ENCODE results near the gene TSPAN5.

The TSPAN5 gene

DNA sequence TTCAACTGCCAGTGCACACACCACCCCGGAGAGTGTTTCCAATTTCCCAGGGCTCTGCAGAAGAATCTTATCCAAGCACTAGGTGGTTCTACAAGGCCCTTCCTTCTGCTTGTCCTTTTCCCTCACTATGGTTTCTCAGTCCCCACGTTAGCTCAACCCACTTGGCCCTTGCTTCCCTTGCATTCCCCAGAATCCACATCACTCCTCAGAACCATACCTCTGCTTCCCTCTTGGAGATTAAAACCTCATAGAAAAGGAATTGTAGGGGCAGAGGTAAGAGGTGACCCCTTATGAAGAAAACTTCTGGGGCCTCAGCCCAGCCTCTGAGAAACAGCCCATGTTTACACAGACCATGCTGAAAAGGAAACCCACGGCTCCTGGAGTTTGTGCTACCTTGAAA, 42.4 kb downstream of the TSPAN5 start:
- DNase-seq: no peak

GRCh38 chr4:98614662-98615061, 43.7 kb downstream of the TSPAN5 start:
- DNase-seq: no peak

DNA sequence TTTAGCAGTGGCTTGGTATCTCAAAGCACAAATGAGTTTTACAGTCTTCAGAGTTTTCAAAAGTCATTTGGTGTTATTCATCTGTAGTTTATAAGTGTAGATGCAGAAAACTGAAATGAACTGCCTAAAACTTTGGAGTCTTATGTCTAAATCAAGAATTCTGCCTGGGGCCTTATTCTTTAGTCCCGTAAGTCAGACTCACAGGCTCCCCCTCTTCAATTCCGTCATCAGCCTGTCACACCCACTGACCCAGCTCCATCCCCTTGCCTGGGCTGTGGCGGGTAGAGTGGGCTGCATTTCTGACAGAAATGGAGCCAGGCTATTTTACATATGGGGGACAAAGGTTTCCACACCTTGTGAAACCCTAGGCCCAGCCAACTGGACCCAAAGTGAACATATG, 44.3 kb downstream of the TSPAN5 start:
- DNase-seq: no peak

DNA sequence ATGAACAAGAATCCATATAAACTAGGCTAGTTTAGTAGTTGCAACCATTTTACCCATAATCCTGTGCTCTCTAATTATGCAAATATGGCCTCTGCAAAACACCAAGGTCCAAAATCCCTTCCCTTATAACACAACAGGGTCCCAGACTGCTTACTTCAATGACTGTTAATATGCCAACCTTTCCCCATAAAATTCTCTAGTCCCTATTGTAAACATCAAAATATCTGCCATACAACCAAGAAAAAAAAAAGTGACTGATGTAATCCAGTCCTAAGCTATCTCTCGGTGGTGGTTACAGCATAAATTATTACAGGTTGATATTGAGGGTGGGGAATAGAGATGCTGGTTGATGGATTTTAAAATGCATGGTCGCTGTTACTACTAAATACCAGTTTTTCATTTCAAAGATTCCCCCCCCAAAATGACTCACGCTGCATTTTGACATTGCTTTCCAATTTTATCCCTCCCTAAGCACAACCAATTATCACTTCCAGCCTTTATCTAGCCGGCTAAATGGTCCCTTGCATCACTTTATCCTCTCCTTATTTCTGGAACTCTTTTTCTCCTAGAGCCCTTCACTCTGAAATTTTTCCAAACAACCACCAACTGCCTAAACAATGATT, 44.8 kb downstream of the TSPAN5 start:
- no peak for DNase-seq

- no peak for DNase-seq
These were observed 45.8 kb downstream of the TSPAN5 start for GRCh38 chr4:98612318-98613250.

DNA sequence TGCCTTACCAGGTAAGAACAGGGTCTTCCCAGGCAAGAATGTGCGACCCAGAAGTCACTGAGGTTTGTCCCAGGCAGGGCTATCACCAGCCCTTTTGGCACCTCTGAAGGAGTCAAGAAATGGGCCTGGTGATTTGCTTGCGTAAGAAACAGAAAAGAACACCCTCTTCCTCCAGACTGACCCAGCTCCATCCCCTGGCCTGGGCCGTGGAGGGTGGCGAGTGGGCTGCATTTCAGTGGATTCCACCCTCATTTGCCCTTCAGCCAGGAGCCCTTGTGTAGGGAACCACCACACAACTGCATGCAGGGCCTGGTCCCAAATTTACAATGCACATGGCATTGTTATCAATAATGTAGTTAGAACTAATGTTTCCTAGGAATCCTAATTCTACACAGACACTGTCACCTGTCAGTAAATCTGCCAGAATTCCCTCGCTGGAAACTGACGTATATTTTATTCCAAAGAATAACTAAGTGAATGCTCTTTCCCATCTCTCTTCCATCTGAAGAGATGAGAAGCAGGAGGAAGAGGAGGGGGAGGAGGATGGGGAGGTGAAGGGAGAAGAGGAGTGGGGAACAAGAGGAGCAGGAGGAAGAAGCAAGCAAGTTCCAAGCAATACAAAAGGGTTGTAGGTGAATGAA, 46.6 kb downstream of the TSPAN5 start:
- no peak for DNase-seq

DNA sequence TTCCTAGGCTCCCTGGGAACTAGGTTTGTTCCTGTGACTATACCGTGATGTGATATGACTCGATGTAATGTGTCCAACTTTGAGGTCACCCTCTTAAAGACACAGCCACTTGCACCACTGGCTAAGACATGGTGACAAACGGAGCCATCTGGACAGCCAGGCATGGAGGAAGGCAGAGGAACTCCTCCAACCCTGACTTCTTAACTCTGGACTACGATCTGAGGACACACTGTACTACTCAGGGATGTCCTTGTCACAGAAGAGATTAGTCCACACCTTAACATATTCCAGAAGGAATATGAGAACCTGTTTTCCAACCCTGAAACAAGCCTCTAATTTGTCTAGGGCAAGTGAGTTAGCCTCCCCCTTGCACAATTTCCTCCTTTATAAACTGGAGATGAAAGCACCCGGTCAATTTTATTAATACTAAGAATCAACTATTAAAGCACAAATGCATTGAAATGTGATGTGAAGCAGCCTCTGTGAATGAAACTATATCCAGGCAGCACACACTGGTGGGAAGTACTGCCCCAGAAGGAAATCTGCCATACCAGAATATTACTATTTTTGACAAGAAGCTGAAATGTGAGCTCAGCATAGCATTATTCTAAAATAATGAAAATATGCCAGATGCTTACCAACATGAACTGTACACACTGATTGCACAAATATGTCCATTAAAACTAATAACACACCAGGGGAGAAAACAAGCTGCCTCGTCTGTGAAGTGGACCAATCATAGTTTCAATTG, 47.3 kb downstream of the TSPAN5 start:
- DNase-seq: no peak

DNA sequence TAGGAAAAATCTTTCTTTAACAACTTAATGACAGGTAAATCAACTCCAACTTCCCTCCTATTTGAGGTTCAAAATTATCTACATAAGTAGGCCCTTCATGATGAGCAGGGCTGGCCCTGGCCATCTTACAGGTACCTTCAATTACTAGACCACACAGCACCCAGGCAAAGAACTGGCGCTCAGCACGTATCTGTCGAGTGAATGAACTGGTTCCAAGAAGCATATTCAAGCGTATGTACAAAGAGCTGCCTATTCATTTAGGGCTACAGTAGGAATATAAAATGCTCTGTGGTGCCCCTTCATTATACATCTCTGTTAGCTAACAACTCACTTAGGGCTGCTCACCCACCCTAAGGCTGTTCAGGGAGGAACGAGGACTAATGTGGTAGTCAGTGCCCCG, 48.0 kb downstream of the TSPAN5 start:
- DNase-seq: no peak

DNA sequence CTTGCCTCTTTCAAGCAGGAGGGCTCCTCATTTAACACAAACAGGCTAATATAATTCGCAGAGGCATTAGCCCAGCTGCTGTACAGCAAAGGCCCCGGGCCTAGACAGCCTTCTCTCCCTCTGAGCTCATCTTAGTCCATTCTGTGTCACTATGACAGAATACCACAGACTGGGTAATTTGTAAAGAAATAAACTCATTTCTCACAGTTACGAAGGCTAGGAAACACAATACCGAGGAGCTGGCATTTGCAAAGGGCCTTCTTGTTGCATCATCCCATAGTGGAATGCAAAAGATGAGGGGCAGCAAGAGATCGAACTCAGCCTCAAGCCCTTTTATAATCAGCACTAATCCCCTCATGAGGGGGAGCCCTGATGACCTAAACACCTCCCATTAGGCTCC, 48.5 kb downstream of the TSPAN5 start:
- no peak for DNase-seq

DNA sequence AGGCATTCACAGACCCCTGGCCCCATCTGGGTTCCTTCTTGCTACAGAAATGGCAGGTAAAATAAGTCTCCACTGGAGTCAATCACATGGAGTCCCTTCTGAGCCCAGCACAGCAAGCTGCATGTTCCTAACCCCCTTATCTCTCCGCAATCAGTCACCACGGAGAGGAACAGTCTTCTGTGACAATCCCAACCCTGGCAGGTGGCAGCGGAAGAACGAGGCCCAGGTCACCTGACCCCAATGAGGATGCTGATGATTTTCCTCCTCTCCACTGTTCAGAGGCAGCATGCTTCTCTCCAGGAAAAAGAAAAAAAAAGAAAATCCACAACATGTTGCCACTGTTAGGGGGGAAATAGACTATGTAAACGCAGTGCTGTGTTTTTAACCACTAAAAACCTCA, 50.1 kb downstream of the TSPAN5 start:
- no peak for DNase-seq

GRCh38 chr4:98606894-98607293, 51.5 kb downstream of the TSPAN5 start:
- no peak for DNase-seq

GRCh38 chr4:98605216-98605615, 53.2 kb downstream of the TSPAN5 start:
- DNase-seq: no peak

DNA sequence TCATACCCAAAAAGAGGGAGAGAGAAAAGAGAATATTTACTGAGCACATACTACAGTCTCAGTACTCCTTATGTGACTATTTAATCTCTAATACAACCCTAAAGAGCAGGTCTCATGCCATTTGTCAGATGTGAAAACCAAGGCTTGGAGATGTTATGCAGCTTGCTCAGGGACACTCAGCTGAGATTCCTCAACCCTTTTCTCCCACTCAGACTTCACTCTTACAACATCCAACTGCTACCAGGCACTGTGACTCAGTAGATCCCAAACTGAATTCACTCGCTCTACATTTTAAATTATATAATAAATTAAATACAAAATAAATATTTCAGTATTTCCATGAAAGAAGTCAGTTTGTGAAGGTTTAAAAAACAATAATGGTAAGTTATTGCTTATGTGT, 53.7 kb downstream of the TSPAN5 start:
- DNase-seq: no peak

GRCh38 chr4:98603683-98604521, 54.5 kb downstream of the TSPAN5 start:
- no peak for DNase-seq

DNA sequence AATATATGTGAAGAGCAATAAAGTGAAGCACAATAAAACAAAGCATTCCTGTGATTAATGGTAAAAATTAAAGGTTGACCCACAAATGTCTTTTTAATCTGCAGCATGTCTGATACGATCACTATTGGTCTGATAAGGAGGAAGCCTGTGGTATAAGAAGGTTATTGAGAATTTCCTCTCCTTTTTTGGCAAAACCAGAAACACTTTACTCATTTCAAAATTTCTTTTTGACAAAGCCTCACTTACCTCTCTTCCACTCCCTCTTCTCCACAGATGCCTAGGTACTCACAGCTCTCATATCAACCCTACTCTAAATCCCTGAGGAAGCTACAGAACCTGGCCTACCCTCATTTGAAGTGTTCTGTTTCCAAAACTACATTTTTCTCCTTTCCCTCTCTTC, 56.1 kb downstream of the TSPAN5 start:
- no peak for DNase-seq

- no peak for DNase-seq
These were observed 56.7 kb downstream of the TSPAN5 start for GRCh38 chr4:98601708-98602107.

DNA sequence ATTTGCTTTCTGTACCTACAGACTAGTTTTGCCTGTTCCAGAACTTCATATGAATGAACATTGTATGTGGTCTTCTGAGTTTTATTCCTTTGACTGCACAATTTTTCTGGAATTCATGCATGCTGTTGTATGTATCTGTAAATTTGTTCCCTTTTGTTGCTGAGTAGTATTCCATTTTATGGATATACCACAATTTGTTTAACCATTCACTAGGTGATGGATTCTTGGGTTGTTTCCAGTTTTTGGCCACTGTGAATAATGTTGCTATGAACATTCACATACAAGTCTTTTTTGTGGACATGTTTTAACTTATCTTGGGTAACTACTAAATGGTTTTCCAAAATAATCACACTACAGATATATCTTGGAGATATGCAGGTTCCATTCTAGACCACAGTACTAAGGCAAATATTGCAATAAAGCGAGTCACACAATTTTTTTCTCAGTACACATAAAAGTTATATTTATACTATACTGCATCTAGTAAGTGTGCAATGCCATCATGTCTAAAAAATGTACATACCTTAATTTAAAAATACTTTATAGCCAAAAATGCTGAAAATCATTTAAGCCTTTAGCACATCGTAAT, 58.7 kb downstream of the TSPAN5 start:
- no peak for DNase-seq

GRCh38 chr4:98586962-98587354, 71.5 kb downstream of the TSPAN5 start:
- no peak for DNase-seq

GRCh38 chr4:98586291-98586961, 72.0 kb downstream of the TSPAN5 start:
- no peak for DNase-seq

- DNase-seq: no peak
These were observed 72.8 kb downstream of the TSPAN5 start for GRCh38 chr4:98585596-98585995.

DNA sequence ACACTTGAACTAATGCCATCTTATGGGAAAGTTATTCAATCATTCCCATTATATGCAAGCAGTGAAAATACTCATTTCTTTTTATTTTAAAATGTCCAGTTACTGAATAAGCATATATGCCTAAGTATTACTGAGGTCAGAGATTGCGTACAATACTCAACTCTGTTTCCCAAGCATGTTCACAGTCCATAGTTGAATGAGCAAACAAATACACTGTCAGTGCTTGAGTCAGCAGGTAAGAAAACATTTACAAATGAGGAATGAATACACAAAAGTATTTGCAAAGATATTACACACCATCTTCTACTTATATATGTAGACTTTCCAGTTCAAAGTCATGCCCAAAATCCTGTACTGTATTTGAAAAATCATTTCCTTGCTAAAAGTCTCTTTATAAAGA, 74.1 kb downstream of the TSPAN5 start:
- no peak for DNase-seq
